Measurements from ENCODE around the gene TOM1.

The TOM1 gene

DNA sequence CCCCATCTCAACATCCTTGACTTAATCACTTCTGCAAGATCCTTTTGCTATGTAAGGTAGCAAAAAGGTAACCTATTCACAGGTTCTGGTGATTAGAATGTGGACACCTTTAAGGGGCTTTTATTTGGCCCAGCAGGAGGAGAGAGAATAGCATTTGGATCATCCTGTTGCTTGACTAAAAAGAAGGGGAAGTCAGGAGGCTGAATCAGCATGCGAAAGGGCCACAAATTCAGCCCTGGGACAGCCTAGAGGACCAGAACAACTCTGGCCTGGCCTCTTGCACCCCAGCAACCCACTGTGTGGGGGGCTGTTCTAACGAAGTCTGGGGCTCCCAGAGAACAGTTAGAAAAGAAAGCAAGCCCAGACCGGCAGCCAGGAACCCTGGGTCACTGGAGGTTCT is 78.0 kb downstream of the TOM1 start:
- no peak overlapping the region for H3K4me3 ChIP-seq (replicated peaks; ENCODE audit: low read depth, low read length)
- no peaks in the 10 kb centered on the region for H3K27me3 ChIP-seq (replicated peaks; ENCODE audit: control insufficient read depth, insufficient read depth, low read length)
- no peaks in the 10 kb centered on the region for H3K36me3 ChIP-seq (ENCODE audit: control insufficient read depth, insufficient read depth, low read length)
- no peak for DNase-seq (ENCODE audit: extremely low read depth, insufficient read length)
- TF ChIP-seq, protein P1, sequence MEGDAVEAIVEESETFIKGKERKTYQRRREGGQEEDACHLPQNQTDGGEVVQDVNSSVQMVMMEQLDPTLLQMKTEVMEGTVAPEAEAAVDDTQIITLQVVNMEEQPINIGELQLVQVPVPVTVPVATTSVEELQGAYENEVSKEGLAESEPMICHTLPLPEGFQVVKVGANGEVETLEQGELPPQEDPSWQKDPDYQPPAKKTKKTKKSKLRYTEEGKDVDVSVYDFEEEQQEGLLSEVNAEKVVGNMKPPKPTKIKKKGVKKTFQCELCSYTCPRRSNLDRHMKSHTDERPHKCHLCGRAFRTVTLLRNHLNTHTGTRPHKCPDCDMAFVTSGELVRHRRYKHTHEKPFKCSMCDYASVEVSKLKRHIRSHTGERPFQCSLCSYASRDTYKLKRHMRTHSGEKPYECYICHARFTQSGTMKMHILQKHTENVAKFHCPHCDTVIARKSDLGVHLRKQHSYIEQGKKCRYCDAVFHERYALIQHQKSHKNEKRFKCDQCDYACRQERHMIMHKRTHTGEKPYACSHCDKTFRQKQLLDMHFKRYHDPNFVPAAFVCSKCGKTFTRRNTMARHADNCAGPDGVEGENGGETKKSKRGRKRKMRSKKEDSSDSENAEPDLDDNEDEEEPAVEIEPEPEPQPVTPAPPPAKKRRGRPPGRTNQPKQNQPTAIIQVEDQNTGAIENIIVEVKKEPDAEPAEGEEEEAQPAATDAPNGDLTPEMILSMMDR (IDR thresholded peaks at IDR 0.05; ENCODE audit: insufficient read depth, low read length, poor library complexity, severe bottlenecking) = no peak

DNA sequence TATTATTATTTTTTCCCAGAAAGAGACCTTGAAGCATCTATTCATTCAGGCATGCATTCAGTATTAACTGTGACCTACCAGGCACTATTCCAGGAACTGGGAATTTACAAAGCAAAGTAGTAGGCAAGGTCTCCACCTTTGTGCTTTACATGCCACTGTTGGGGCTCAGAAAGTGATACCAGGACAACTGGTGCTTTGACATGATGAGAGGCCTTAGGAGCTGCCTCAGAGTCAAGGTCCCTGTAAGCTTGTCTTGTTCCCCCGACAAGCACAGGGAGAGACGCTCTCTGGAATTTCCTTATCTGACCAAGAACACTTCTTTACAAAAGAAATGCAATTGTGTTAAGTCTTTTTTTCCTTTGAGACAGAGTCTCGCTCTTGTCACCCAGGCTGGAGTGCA is 78.9 kb downstream of the TOM1 start:
- TF ChIP-seq, protein P1 (IDR thresholded peaks at IDR 0.05; ENCODE audit: insufficient read depth, low read length, poor library complexity, severe bottlenecking) = no peak
- H3K36me3 ChIP-seq (ENCODE audit: control insufficient read depth, insufficient read depth, low read length) = peaks cover 2% of the 10 kb centered on the region; the same call in 1 of the 2 replicates
- DNase-seq (ENCODE audit: extremely low read depth, insufficient read length) = no peak

GRCh38 chr22:35379146-35379993 is 79.7 kb downstream of the TOM1 start:
- TF ChIP-seq, protein P1 (IDR thresholded peaks at IDR 0.05; ENCODE audit: insufficient read depth, low read length, poor library complexity, severe bottlenecking) = no peak
- peaks cover 2% of the 10 kb centered on the region; the same call in 1 of the 2 replicates for H3K36me3 ChIP-seq (ENCODE audit: control insufficient read depth, insufficient read depth, low read length)
- no peaks in the 10 kb centered on the region for H3K27me3 ChIP-seq (replicated peaks; ENCODE audit: control insufficient read depth, insufficient read depth, low read length)
- no peak for DNase-seq (ENCODE audit: extremely low read depth, insufficient read length)
- no peak overlapping the region for H3K4me3 ChIP-seq (replicated peaks; ENCODE audit: low read depth, low read length)

More for the DNA sequence above, 78.9 kb downstream of the TOM1 start:
- no peaks in the 10 kb centered on the region for H3K27me3 ChIP-seq (replicated peaks; ENCODE audit: control insufficient read depth, insufficient read depth, low read length)
- H3K4me3 ChIP-seq (replicated peaks; ENCODE audit: low read depth, low read length) = no peak overlapping the region

DNA sequence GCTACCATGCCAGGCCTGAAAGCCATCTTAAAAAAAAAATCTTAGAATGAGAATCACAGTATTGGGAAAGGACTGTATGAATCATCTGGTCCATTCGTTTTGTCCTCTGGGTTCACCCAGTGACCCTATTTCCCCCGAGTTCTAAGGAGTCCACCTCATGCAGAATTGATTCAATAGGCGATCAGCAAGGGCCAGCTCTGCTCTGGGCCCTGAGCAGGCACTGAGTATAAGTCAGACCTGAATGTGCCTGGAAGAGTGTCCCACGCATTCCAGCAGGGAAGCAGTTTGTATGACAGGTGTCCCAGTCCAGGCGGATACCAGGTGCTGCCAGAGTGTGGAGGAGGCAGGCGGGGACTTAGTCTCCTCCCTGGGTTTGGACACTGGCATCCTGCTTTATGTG is 80.3 kb downstream of the TOM1 start:
- H3K4me3 ChIP-seq (replicated peaks; ENCODE audit: low read depth, low read length) = no peak overlapping the region
- no peaks in the 10 kb centered on the region for H3K27me3 ChIP-seq (replicated peaks; ENCODE audit: control insufficient read depth, insufficient read depth, low read length)
- no peak for DNase-seq (ENCODE audit: extremely low read depth, insufficient read length)
- TF ChIP-seq, protein P1 (IDR thresholded peaks at IDR 0.05; ENCODE audit: insufficient read depth, low read length, poor library complexity, severe bottlenecking) = no peak
- peaks cover 2% of the 10 kb centered on the region; the same call in 1 of the 2 replicates for H3K36me3 ChIP-seq (ENCODE audit: control insufficient read depth, insufficient read depth, low read length)

DNA sequence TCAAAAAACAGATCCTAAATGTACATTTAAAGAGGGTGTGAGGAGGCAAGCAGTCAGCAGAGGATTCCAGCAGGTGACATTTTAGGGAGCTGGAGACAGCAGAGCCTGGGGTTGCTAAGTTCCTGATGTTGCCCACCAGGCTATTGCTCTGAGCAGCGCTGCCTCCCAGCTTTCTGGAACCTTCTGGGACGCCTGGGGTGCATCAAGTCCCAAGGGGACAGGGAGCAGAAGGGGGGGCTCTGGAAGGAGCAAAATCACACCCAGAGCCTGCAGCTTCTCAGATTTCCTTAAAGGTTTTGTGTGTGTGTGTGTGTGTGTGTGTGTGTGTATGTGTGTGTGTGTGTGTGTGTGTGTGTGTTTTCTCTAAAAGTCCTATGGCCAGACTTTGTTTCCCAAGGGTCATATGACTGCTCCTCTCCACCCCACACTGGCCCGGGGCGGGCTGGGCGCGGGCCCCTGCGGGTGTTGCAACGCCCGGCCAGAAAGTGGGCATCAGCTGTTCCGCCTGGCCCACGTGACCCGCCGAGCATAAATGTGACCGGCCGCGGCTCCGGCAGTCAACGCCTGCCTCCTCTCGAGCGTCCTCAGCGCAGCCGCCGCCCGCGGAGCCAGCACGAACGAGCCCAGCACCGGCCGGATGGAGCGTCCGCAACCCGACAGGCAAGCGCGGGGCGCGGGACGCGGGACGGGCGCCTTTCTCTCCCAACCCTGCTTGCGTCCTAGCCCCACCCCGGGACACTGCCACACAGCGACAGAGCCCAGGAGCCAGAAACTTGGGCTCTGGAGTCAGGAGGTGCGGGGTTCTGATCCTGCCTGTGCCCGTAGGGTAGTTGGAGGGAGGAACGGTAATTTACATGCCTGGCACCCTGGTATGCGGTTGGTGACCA is 81.1 kb downstream of the TOM1 start, which contains the start of gene HMOX1:
TSS of gene HMOX1 (plus strand) at position 560 of the 887 bp plus-strand sequence. CDS start at position 638, 78 bp downstream.
- TF ChIP-seq, protein P1 (IDR thresholded peaks at IDR 0.05; ENCODE audit: insufficient read depth, low read length, poor library complexity, severe bottlenecking) = peak; percentile 20
- H3K4me3 ChIP-seq (replicated peaks; ENCODE audit: low read depth, low read length) = peak within 1 kb of the TSS; percentile 71
- no peaks in the 10 kb centered on the region for H3K27me3 ChIP-seq (replicated peaks; ENCODE audit: control insufficient read depth, insufficient read depth, low read length)
- peak; percentile 86 for DNase-seq (ENCODE audit: extremely low read depth, insufficient read length)
- peaks cover 2% of the 10 kb centered on the region; the same call in 1 of the 2 replicates for H3K36me3 ChIP-seq (ENCODE audit: control insufficient read depth, insufficient read depth, low read length)
